GM19099 (cell line): ENCODE results near the gene HNF4A.

Experiments used
- POLR2A ChIP-seq: IDR thresholded peaks from 3 replicates; pipeline ENCODE4 v1.6.1; 2011; ENCODE audit warnings: low read depth; ENCODE audit not compliant: insufficient read length; ENCODE audit errors: extremely low read depth

Gene HNF4A

DNA sequence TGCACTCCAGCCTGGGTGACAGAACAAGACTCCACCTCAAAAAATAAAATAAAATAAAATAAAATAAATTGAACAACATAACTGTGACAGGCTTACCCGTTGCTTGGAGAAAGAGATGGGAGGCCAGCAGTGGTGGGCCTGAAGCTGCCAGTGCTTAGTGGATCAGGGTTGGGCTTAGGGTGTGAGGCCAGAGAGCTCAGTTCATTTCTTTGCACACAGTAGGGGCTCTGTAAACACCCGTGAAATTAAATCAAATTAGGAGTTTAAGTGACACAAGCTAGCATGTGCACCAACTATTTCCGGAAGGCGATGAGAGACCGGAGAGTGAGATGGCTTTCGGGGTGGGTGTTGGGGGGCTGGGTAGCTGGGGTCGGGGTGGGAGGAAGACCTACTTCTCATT is 94.4 kb downstream of the HNF4A start:
- no peak for TF ChIP-seq POLR2A

DNA sequence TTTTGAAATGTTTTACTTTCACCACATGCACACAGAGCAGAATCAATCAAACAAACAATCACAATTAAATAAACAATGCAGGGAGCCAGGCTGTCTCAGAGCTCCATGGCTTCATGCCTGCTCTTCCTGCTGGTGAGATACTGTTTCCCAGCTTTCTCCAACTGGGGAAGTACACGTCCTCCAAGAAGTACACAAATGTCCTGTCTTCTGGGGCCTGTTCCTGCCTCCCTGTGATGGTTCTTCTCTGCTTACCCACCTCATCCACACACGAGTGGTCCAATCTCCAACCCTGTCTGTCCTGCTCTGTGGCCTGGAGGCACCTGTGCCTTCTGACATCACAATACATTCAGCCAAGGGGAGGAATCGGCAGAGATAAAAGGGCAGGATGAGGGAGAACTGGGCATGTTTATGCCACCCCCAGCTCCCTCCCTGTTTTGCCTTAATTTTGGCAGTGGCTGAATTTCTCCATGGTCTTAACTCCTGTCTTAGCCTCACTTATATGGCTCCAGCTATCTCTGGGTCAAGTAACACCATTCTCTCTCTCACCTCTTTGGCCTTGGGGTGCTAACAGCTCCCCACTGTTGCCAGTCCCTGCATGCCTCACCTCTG is 94.9 kb downstream of the HNF4A start:
- no peak for TF ChIP-seq POLR2A

- TF ChIP-seq POLR2A: no peak
Observed at GRCh38 chr20:44450903-44451450, 95.5 kb downstream of the HNF4A start.

- TF ChIP-seq POLR2A: no peak
Observed at GRCh38 chr20:44454306-44454963, 98.9 kb downstream of the HNF4A start.

DNA sequence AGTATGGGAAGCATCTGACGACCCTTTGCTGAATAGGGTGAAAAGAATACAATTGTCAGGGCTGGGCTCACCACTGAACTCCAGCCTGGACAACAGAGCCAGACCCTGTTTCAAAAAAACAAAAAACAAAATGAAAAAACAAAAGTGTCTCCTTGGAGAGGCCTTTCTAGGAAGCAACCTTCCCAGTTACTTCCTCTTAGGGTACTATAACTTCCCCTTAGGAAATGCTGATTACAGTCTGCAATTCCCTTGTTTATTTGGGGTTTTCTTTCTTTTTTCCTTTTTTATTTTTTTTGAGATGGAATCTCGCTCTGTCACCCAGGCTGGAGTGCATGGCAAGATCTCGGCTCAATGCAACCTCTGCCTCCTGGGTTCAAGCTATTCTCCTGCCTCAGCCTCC is 99.6 kb downstream of the HNF4A start:
- no peak for TF ChIP-seq POLR2A

- TF ChIP-seq POLR2A: no peak
Observed at GRCh38 chr20:44456611-44457010, 101.1 kb downstream of the HNF4A start.

DNA sequence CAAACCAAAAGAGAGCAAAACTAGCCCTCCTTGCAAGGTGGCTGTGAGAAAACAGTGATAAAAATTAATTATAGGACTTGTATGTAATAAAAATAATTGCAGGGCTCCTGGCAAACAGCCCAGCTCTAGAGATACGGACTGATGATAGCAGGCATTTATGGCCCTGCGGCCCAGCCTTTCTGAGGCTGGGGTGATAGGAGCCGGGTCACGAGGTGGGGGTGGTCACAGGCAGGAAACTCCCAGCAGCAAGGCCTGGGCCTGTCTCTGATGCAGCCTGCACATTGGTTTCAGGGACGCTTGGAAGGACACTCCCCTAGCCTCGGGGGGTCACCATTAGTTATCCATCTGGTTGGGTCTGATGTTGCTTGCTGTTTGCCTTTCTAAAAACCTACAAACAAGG is 101.5 kb downstream of the HNF4A start:
- no peak for TF ChIP-seq POLR2A

GRCh38 chr20:44459271-44459670 is 103.8 kb downstream of the HNF4A start:
- TF ChIP-seq POLR2A: no peak

- TF ChIP-seq POLR2A: no peak
Observed at GRCh38 chr20:44460795-44461141, 105.3 kb downstream of the HNF4A start.

DNA sequence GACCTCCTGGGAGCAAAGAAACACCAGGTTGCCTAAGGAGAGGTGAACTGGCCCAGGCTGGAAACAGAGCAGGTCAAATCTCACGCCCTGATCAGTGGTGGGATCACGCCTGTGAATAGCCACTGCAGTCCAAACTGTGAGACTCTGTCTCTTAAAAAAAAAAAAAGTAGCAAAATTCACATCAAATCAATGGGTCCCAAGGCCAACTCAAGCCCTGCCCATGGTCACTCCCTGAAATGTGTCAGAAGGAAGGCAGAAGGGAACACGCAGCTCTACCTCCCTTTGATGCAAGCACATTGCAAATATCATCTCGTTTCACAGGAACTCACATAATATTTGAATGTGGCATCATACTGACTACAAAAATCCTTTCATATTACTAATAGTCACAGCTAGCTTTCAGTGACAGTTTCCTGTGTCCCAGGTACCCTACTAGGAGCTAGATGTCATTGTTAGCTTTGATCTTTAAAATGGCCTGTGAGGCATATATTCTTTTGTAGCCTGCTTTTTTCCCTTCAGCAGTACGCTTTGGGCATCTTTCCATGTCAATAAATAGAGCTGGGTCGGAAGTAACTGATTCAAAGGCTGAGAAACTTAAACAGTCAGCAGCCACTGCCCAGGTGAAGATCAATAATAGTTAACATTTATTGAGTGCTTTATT is 105.8 kb downstream of the HNF4A start:
- no peak for TF ChIP-seq POLR2A

DNA sequence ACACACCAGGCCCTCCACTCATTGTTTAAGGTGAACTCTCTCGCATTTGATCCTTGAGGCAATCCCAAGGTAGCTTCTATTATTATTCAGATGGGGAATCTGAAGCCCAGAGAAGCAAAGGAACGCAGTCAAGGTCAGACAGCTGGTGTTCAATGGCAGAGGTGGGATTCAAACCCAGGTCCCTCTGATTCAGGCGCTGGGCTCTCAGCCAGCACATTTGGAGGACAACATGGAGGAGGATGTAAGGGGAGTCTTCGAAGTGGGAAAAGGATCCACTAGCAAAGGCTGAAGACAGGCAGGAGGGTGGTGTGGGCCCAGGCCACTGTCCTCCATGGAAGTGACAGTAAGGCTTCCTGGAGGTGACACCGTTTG is 106.3 kb downstream of the HNF4A start:
- no peak for TF ChIP-seq POLR2A

GRCh38 chr20:44463466-44463865 is 108.0 kb downstream of the HNF4A start:
- no peak for TF ChIP-seq POLR2A

DNA sequence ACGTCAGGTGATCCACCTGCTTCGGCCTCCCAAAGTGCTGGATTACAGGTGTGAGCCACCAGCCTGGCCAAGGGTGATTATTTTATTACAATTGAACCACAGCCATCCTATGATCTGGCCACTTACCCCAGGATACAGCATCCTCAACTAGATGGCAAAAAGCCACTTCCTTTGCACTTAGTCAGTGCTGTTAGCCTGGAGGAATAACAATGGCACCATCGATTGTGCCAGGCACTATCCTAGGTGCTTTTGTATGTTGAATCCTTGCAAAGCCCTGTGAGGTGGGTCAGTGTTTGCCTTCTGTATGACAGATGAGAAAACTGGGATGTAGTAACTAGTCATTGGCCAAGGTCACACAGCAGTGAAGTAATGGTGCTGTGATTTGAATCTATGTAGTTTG is 109.0 kb downstream of the HNF4A start:
- TF ChIP-seq POLR2A: no peak

DNA sequence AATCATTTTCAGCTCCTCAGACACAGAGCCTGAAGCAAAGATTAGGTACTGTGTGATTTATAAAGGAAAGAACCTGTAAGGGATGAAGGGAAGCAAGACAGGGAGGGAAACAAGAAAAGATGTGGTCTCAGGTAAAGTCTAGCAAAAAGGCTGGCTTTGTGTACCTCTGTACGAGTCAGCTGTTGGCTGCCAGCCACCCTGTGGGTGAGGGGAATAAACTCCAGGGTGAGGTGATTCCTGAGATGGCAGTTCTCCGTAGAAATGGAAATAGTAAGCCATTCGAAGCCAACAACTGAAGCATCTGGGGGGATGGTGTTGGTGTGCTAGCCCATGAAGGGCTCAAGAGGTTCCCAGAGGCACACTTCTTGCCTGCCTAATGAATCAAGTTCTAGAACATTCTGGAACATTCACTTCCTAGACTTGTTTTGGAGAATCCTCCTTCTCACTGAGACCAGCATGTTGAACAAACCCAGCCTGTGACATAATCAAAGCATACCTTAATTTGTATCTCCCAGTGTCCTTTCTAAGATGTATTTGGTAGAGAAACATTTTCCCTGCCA is 109.6 kb downstream of the HNF4A start:
- no peak for TF ChIP-seq POLR2A

DNA sequence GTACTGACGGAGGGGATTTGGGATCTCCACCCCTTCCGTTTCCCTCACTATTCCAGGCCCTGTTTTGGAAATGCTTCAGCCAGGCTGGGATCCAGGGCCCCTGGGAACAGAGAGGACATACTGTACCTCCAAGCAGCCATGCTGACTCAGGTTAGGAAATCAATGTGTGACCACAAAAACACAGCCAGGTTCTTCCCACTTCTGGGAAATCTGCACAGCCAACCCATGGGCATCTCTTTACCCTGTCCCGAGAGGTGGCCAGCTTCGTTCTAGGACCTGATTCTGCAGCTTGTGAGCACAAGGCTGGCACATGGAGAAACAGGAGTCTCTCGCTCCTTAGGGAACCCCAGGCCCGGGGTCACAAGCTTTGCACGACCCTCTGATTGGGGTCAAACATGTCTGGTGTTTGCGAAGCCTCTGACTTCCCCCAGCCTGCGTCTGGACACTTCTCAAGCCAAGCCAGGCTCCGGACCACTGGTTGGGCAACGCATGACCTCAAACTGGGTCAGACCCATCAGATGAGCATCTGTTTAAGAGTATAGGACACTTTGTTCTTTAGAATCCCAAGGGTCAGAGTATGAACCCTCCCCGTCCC is 111.9 kb downstream of the HNF4A start:
- no peak for TF ChIP-seq POLR2A
